Diencephalon (tissue), 1 donor: ENCODE measurements around the gene CAMK1D. TPM values are rescaled to one million over a fixed set of nuclear protein-coding genes. Genes with fewer than 3 reads are reported as not detected.

ENCODE experiments used
- small RNA-seq: library from RNA; depleted of rRNA; stranded (forward); fragments of <200 nt; gene quantifications from one replicate; pipeline ENCODE3, GENCODE V24; 2014
- total RNA-seq: library from RNA; depleted of rRNA; stranded (reverse); fragments of >200 nt; gene quantifications from one replicate; pipeline ENCODE4 v1.2.3, GENCODE V29; 2014

The CAMK1D gene
- 26.5 TPM for total RNA-seq

DNA sequence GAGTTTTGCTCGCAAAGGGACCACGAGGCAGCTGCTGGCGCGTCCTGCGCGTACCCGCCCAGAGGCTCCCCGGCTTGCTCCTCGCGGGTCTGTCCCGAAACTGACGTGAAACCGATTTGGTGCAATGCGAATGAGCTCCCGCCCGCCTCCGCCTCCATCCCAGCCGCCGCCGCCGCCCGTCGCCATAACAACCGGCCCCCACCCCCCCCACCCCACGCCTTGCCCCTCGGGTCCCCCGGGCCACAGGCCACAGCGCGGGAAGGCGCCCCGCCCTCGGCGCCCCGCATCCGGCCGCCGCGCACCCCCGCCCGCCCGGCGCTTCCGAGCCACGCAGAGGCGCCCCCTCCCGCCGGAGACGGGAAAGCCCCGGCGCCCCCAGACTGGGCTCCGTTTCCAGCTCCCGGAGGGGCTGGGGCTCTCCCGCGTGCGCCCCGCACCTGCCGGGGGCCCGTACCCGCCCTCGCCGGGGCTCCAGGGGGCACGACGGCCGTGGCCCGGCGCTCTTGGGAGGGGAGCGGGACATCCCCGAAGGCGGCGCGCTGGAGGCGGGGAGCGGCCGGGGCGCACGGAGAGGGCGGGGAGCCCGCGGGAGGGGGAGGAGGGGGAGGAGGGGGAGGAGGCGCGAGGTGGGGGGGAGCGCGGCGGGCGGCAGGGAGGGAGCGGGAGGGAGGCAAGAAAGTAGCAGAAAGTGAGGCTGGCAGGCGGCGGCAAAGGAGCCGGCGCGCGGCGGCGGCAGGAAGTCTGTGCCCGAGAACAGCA lies at the start of gene CAMK1D:
Gene CAMK1D, plus strand, starts transcription at position 678 of the 759 bp plus-strand sequence.

Small RNA genes lying within 50 kb of the gene (small RNA-seq; reads per million reads assigned to genes)
- gene MIR4480 (not detected), gene MIR548Q (not detected), gene RF00279 (not detected), gene RN7SL198P (not detected), gene RNU6ATAC39P (not detected)

Other genes starting within 250 kb of the CAMK1D start
- 87.0 TPM for gene SEC61A2, start 219.9 kb upstream of the CAMK1D start, total RNA-seq
- gene NUDT5, start 153.7 kb upstream of the CAMK1D start, total RNA-seq, result 18.2 TPM
- gene CDC123, start 153.4 kb upstream of the CAMK1D start, total RNA-seq, result 102 TPM